HepG2 (cell line): ENCODE results near the gene TOP2A. TPM values are rescaled to one million over a fixed set of nuclear protein-coding genes. Genes with fewer than 3 reads are reported as not detected.
A peak's percentile ranks its signal among the peaks of the same experiment; 100 is the strongest.

Experiments used
- BCLAF1 ChIP-seq: fragments of 450-650 bp; IDR thresholded peaks from 2 replicates; pipeline ENCODE4 v1.6.1; 2017; ENCODE audit warnings: mild to moderate bottlenecking
- CCDC6 ChIP-seq: sonication (generic); formaldehyde crosslinking; IDR thresholded peaks from 2 replicates; pipeline ENCODE4 v1.8.1; 2022; ENCODE audit warnings: mild to moderate bottlenecking, missing genetic modification reagents, moderate library complexity
- JUN ChIP-seq: sonication (generic); formaldehyde crosslinking; IDR thresholded peaks from 2 replicates; pipeline ENCODE4 v1.4.0; 2020; ENCODE audit warnings: mild to moderate bottlenecking, missing genetic modification reagents
- PATZ1 ChIP-seq: sonication (generic); formaldehyde crosslinking; IDR thresholded peaks from 2 replicates; pipeline ENCODE4 v1.4.0; 2020; ENCODE audit warnings: missing genetic modification reagents
- TBX2 ChIP-seq: sonication (generic); formaldehyde crosslinking; IDR thresholded peaks from 2 replicates; pipeline ENCODE4 v1.5.0; 2020; ENCODE audit warnings: missing genetic modification reagents, mild to moderate bottlenecking, borderline replicate concordance
- ZBED4 ChIP-seq: sonication (generic); formaldehyde crosslinking; IDR thresholded peaks from 2 replicates; pipeline ENCODE4 v1.4.0; 2020; ENCODE audit warnings: missing genetic modification reagents, borderline replicate concordance
- ZHX2 ChIP-seq, 2 experiments: sonication (generic) in 1 of 2; formaldehyde crosslinking in 1 of 2; IDR thresholded peaks; 2 replicates each; pipeline versions ENCODE4 v1.6.1 to v1.9.0; 2014 to 2022; ENCODE audit warnings: antibody characterized with exemption in 1 of 2, borderline replicate concordance in 1 of 2, inconsistent platforms in 1 of 2, low read depth in 1 of 2, missing genetic modification reagents in 1 of 2
- ZNF230 ChIP-seq: sonication (generic); formaldehyde crosslinking; IDR thresholded peaks from 2 replicates; pipeline ENCODE4 v1.4.0; 2020; ENCODE audit warnings: mild to moderate bottlenecking, missing genetic modification reagents
- ZNF263 ChIP-seq: sonication (generic); formaldehyde crosslinking; IDR thresholded peaks from 2 replicates; pipeline ENCODE4 v1.4.0; 2020; ENCODE audit warnings: missing genetic modification reagents
- ZNF431 ChIP-seq: sonication (generic); formaldehyde crosslinking; IDR thresholded peaks from 2 replicates; pipeline ENCODE4 v1.9.0; 2022; ENCODE audit warnings: missing genetic modification reagents, low read depth, mild to moderate bottlenecking, borderline replicate concordance
- polyA plus RNA-seq, 8 experiments: library from polyadenylated mRNA; depleted of rRNA in 3 of 8; stranded (reverse) in 7 of 8; unstranded in 1 of 8; fragments of >200 nt; fragmentation: Illumina TruSeq in 4 of 8; extraction: Trizol in 4 of 8; gene quantifications; 2 replicates each; pipeline versions ENCODE4 v1.2.1 to v1.2.3, GENCODE V29; 2011 to 2016; ENCODE audit warnings: low read depth in 4 of 8, missing spikeins in 1 of 8, mixed read lengths in 1 of 8; ENCODE audit not compliant: insufficient read depth in 1 of 8
- total RNA-seq, 5 experiments: library from RNA; depleted of rRNA; stranded (reverse); fragments of >200 nt; fragmentation: Illumina TruSeq; extraction: Trizol; gene quantifications; 2 replicates each; pipeline ENCODE4 v1.2.3, GENCODE V29; 2016; ENCODE audit warnings: low read depth in 1 of 5

The TOP2A gene
- total and polyA plus RNA-seq, 2 of the 13 experiments (the other 11 are each of a cell fraction or from before 2014, with no cell fraction given) = 108 to 327 TPM

- TF ChIP-seq ZBED4 (CRISPR knock-in tag) (no peak), BCLAF1 (no peak), ZNF230 (CRISPR knock-in tag) (no peak), ZNF431 (CRISPR knock-in tag) (no peak), TBX2 (0 out of 2 replicates have a peak, but pooled peaks have one; percentile 8), ZNF263 (CRISPR knock-in tag) (peak; percentile 79), ZHX2 (IDR thresholded peaks at IDR 0.05; ENCODE audit: low read depth) (0 out of 2 replicates have a peak, but pooled peaks have one; percentile 18), ZHX2 (CRISPR knock-in tag; IDR thresholded peaks at IDR 0.05; ENCODE audit: borderline replicate concordance) (no peak), CCDC6 (CRISPR knock-in tag) (0 out of 2 replicates have a peak, but pooled peaks have one; percentile 11), JUN (CRISPR knock-in tag) (no peak), PATZ1 (CRISPR knock-in tag) (peak; percentile 77)
Measured at GRCh38 chr17:40343219-40344119, 74.2 kb downstream of the TOP2A start (continued).
